ENCODE results near the gene PLVAP.

GRCh38 chr19:17423429-17424208 is 46.5 kb upstream of the PLVAP start:
- no peak for TF ChIP-seq POLR2A (IDR thresholded peaks at IDR 0.05)
- no peak for TF ChIP-seq CTCF (IDR thresholded peaks at IDR 0.05)
